Activated CD4-positive, alpha-beta T cell treated with anti-CD3 and anti-CD28 coated beads, Interleukin-2, amount 10 ng/mL, durations not matched to agents 7 days and 5 days (primary cell): Measurements from ENCODE around the gene SLC25A4. TPM values are rescaled to one million over a fixed set of nuclear protein-coding genes. Genes with fewer than 3 reads are reported as not detected.
"Not testable (repeated sequence)": the region's sequence is repeated elsewhere in the genome, so short reads cannot be mapped to it uniquely, and the experiment has no call there.

Experiments
- CTCF ChIA-PET: fragments of 350-600 bp; sonication (Branson Sonifier 250); formaldehyde crosslinking; loops from one replicate; lab custom pipeline; 2021; ENCODE audit warnings: antibody characterized with exemption; lab: Charles Lee
- POLR2A ChIA-PET: fragments of 350-600 bp; sonication (Branson Sonifier 250); formaldehyde crosslinking; loops from one replicate; lab custom pipeline; 2021; ENCODE audit warnings: antibody characterized with exemption; lab: Charles Lee
- DNase-seq: peaks from one replicate; pipeline ENCODE4 v3.0.0-alpha.2; 2020
- H3K27ac Mint-ChIP-seq: one replicate; pipeline ENCODE4 v1.8.0; 2021; ENCODE audit warnings: mild to moderate bottlenecking, moderate library complexity, mixed read lengths
- H3K27me3 Mint-ChIP-seq: one replicate; pipeline ENCODE4 v1.8.0; 2021; ENCODE audit warnings: mixed read lengths
- H3K36me3 Mint-ChIP-seq: one replicate; pipeline ENCODE4 v1.8.0; 2021; ENCODE audit warnings: low read depth, mixed read lengths
- H3K4me1 Mint-ChIP-seq: one replicate; pipeline ENCODE4 v1.8.0; 2021; ENCODE audit warnings: mixed read lengths
- H3K4me3 Mint-ChIP-seq: one replicate; pipeline ENCODE4 v1.8.0; 2021; ENCODE audit warnings: mild to moderate bottlenecking, moderate library complexity, mixed read lengths
- H3K9me3 Mint-ChIP-seq: one replicate; pipeline ENCODE4 v1.8.0; 2021; ENCODE audit warnings: mixed read lengths
- total RNA-seq, 2 experiments: library from RNA; stranded (reverse); gene quantifications; one replicate each; pipeline ENCODE4 v1.2.3, GENCODE V29; 2021

Gene SLC25A4
- total RNA-seq, 2 experiments from 2014 or later = 2.2 to 2.9 TPM

GRCh38 chr4:185108669-185109068 is 34.4 kb upstream of the SLC25A4 start:
- Mint-ChIP-seq H3K27me3 (peaks cover 26% of the 10 kb centered on the region), H3K36me3 (no peaks in the 10 kb centered on the region), H3K4me1 (no peaks in the 10 kb centered on the region), H3K9me3 (no peaks in the 10 kb centered on the region), H3K27ac (no peak overlapping the region), H3K4me3 (no peak overlapping the region)
- POLR2A ChIA-PET = no interaction called here
- no peak for DNase-seq
- CTCF ChIA-PET = interaction anchor here (1.9 kb wide), 1 partner anchor 13 kb away, joined by 5 read pairs; no protein-coding TSS in a partner anchor

- ChIA-PET CTCF (no interaction called here), POLR2A (no interaction called here)
- H3K27ac Mint-ChIP-seq = no peak overlapping the region
Measured at GRCh38 chr4:185109736-185110135, 33.3 kb upstream of the SLC25A4 start.

GRCh38 chr4:185110375-185110823 is 32.7 kb upstream of the SLC25A4 start:
- Mint-ChIP-seq H3K4me1 (no peaks in the 10 kb centered on the region), H3K27me3 (peaks cover 24% of the 10 kb centered on the region), H3K4me3 (no peak overlapping the region), H3K36me3 (no peaks in the 10 kb centered on the region), H3K27ac (no peak overlapping the region), H3K9me3 (no peaks in the 10 kb centered on the region)
- POLR2A ChIA-PET = no interaction called here
- CTCF ChIA-PET = no interaction called here
- DNase-seq = no peak

More at GRCh38 chr4:185109736-185110135, 33.3 kb upstream of the SLC25A4 start:
- Mint-ChIP-seq H3K4me3 (no peak overlapping the region), H3K36me3 (no peaks in the 10 kb centered on the region), H3K4me1 (no peaks in the 10 kb centered on the region), H3K9me3 (no peaks in the 10 kb centered on the region), H3K27me3 (peaks cover 24% of the 10 kb centered on the region)
- no peak for DNase-seq

GRCh38 chr4:185112104-185112503 is 31.0 kb upstream of the SLC25A4 start:
- ChIA-PET CTCF (no interaction called here), POLR2A (no interaction called here)
- no peaks in the 10 kb centered on the region for H3K9me3 Mint-ChIP-seq
- H3K4me1 Mint-ChIP-seq = no peaks in the 10 kb centered on the region
- no peak for DNase-seq
- H3K4me3 Mint-ChIP-seq = no peak overlapping the region
- H3K27ac Mint-ChIP-seq = no peak overlapping the region
- peaks cover 26% of the 10 kb centered on the region for H3K27me3 Mint-ChIP-seq
- no peaks in the 10 kb centered on the region for H3K36me3 Mint-ChIP-seq

- Mint-ChIP-seq H3K9me3 (no peaks in the 10 kb centered on the region), H3K27ac (no peak overlapping the region), H3K4me3 (no peak overlapping the region), H3K4me1 (no peaks in the 10 kb centered on the region), H3K36me3 (no peaks in the 10 kb centered on the region), H3K27me3 (peaks cover 17% of the 10 kb centered on the region)
- ChIA-PET CTCF (no interaction called here), POLR2A (no interaction called here)
- no peak for DNase-seq
Measured at GRCh38 chr4:185113340-185113739, 29.7 kb upstream of the SLC25A4 start.

- POLR2A ChIA-PET = no interaction called here
- Mint-ChIP-seq H3K27me3 (peaks cover 17% of the 10 kb centered on the region), H3K4me1 (no peaks in the 10 kb centered on the region), H3K9me3 (no peaks in the 10 kb centered on the region), H3K27ac (no peak overlapping the region), H3K36me3 (no peaks in the 10 kb centered on the region), H3K4me3 (no peak overlapping the region)
- CTCF ChIA-PET = no interaction called here
- DNase-seq = no peak
Measured at GRCh38 chr4:185115827-185116232, 27.2 kb upstream of the SLC25A4 start.

GRCh38 chr4:185117300-185117934 is 25.6 kb upstream of the SLC25A4 start:
- Mint-ChIP-seq H3K4me1 (peaks cover 2% of the 10 kb centered on the region), H3K4me3 (no peak overlapping the region), H3K36me3 (no peaks in the 10 kb centered on the region), H3K9me3 (no peaks in the 10 kb centered on the region), H3K27me3 (peaks cover 25% of the 10 kb centered on the region), H3K27ac (no peak overlapping the region)
- no peak for DNase-seq
- POLR2A ChIA-PET = no interaction called here
- CTCF ChIA-PET = no interaction called here

GRCh38 chr4:185118876-185119275 is 24.2 kb upstream of the SLC25A4 start:
- Mint-ChIP-seq H3K27me3 (peaks cover 39% of the 10 kb centered on the region), H3K36me3 (no peaks in the 10 kb centered on the region), H3K9me3 (no peaks in the 10 kb centered on the region), H3K4me1 (peaks cover 9% of the 10 kb centered on the region), H3K27ac (no peak overlapping the region), H3K4me3 (no peak overlapping the region)
- ChIA-PET CTCF (interaction anchor here (0.5 to 1.1 kb wide), 3 partner anchors 10 to 1712 kb away, joined by 3 read pairs; no protein-coding TSS in a partner anchor), POLR2A (no interaction called here)
- DNase-seq = no peak

- POLR2A ChIA-PET, H3K27ac Mint-ChIP-seq, DNase-seq, H3K4me3 Mint-ChIP-seq, H3K36me3 Mint-ChIP-seq, H3K9me3 Mint-ChIP-seq, H3K4me1 Mint-ChIP-seq: not testable (repeated sequence)
- CTCF ChIA-PET = interaction anchor here (1.1 kb wide), 2 partner anchors 9 to 21 kb away, joined by 3 read pairs; no protein-coding TSS in a partner anchor
- H3K27me3 Mint-ChIP-seq = peaks cover 45% of the 10 kb centered on the region
Measured at GRCh38 chr4:185119467-185119866, 23.6 kb upstream of the SLC25A4 start.

GRCh38 chr4:185119927-185120630 is 23.0 kb upstream of the SLC25A4 start:
- H3K9me3 Mint-ChIP-seq = no peaks in the 10 kb centered on the region
- no peak for DNase-seq
- no peak overlapping the region for H3K27ac Mint-ChIP-seq
- no peak overlapping the region for H3K4me3 Mint-ChIP-seq
- peaks cover 9% of the 10 kb centered on the region for H3K4me1 Mint-ChIP-seq
- H3K36me3 Mint-ChIP-seq = no peaks in the 10 kb centered on the region
- ChIA-PET POLR2A (no interaction called here), CTCF (no interaction called here)
- H3K27me3 Mint-ChIP-seq = peaks cover 50% of the 10 kb centered on the region

- H3K27me3 Mint-ChIP-seq = peaks cover 55% of the 10 kb centered on the region
- DNase-seq = no peak
- no peaks in the 10 kb centered on the region for H3K36me3 Mint-ChIP-seq
- CTCF ChIA-PET = no interaction called here
- H3K4me3 Mint-ChIP-seq = no peak overlapping the region
- no peak overlapping the region for H3K27ac Mint-ChIP-seq
- no peaks in the 10 kb centered on the region for H3K9me3 Mint-ChIP-seq
- peaks cover 9% of the 10 kb centered on the region for H3K4me1 Mint-ChIP-seq
- POLR2A ChIA-PET = no interaction called here
Measured at GRCh38 chr4:185120631-185120946, 22.5 kb upstream of the SLC25A4 start.

- ChIA-PET POLR2A (no interaction called here), CTCF (interaction anchor here (0.5 kb wide), 1 partner anchor 271 kb away, joined by 3 read pairs; no protein-coding TSS in a partner anchor)
- Mint-ChIP-seq H3K27ac (no peak overlapping the region), H3K9me3 (no peaks in the 10 kb centered on the region), H3K27me3 (peaks cover 64% of the 10 kb centered on the region), H3K36me3 (no peaks in the 10 kb centered on the region), H3K4me3 (no peak overlapping the region), H3K4me1 (peaks cover 13% of the 10 kb centered on the region)
- DNase-seq = no peak
Measured at GRCh38 chr4:185122681-185123345, 20.3 kb upstream of the SLC25A4 start.

GRCh38 chr4:185124006-185124405 is 19.1 kb upstream of the SLC25A4 start:
- Mint-ChIP-seq H3K27ac (no peak overlapping the region), H3K9me3 (no peaks in the 10 kb centered on the region), H3K4me1 (peaks cover 18% of the 10 kb centered on the region), H3K36me3 (no peaks in the 10 kb centered on the region), H3K4me3 (no peak overlapping the region), H3K27me3 (peaks cover 66% of the 10 kb centered on the region)
- ChIA-PET CTCF (no interaction called here), POLR2A (no interaction called here)
- DNase-seq = no peak
